Caki2 (cell line): ENCODE measurements around the gene BDKRB1. TPM values are rescaled to one million over a fixed set of nuclear protein-coding genes. Genes with fewer than 3 reads are reported as not detected.

Source experiments
- DNase-seq: peaks from one replicate; pipeline ENCODE4 v3.0.0-alpha.2; 2015; ENCODE audit warnings: low read depth
- in situ Hi-C: cut with HindIII; loops from 2 replicates; pipeline ENCODE4 v1.10.0; 2016; ENCODE audit warnings: low sequenced_read_pairs, low pct_unique_long_range_greater_than_20kb, mixed read lengths
- total RNA-seq: library from RNA; depleted of rRNA; stranded (reverse); fragments of >200 nt; shearing (Covaris generic); gene quantifications from 2 replicates; pipeline ENCODE4 v1.2.3, GENCODE V29; 2014; ENCODE audit warnings: low replicate concordance

The BDKRB1 gene
- total RNA-seq, 1 experiment from 2014 or later: not detected

DNA sequence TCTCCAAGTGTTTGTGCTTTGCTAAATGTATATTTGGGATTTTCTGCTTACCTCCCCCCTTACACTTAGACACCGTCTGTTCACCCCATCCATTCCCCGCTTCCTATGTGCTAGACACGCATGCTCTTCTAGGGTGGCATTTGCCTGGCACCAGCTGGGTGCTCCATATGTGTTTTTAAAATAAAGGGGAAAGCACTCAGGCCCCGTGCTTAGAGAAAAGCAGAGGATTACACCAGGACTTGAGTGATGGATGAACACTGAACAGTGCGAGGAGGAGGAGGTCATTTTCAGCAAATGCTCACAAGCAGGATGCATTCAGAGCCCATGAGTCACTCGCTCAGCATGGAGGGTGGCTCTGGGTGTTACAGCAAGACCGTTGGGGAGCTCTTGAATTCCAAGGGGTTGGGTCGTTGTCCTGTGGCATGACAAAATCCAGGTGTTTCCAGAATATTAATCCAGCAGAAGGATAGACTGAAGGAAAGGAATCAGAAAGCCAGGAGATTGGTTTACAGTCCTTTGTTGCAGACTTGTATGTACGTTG is 2.9 kb upstream of the BDKRB1 start:
- in situ Hi-C loops: no loop called here
- peak; percentile 26 for DNase-seq

DNA sequence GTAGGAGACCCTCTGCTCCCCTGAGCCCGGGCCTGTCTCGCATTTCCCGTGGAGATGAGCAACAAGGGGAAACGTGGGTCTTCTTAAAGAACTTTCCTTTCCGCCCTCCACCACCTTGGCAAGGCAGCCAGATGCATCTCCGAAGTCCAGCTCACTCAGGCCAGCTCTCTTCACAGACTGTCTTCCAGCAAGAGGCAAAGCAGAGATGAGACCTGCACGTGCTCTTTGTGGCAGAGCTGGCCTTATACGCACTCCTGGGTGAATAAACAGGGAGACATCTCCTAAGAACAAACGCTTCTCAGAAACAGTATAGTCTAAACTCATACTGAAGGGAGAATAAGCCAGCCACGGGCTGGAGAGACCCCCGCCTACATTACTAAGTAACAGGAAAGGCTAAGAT is 1.3 kb upstream of the BDKRB1 start:
- no peak for DNase-seq
- in situ Hi-C loops: no loop called here

DNA sequence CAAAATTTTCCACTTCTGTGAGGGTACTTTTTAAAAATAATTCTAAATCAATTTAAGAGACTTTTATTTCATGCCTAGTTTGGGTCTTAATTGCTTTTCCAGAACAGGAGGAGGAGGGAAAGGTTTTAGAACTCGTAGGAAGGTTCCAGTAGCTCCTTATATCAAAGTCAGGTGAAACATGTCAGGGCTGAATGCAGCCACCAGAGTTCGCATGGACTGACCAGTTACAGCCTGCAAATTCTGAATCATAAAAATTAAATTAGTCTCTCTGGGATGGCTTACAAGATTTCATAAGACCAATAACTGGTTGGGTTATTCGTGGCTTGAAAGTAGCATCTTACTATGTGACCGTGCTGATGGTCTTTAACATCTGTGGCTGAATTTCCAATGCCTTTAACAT is 397 bp downstream of the BDKRB1 start:
- in situ Hi-C loops: no loop called here
- DNase-seq: no peak

DNA sequence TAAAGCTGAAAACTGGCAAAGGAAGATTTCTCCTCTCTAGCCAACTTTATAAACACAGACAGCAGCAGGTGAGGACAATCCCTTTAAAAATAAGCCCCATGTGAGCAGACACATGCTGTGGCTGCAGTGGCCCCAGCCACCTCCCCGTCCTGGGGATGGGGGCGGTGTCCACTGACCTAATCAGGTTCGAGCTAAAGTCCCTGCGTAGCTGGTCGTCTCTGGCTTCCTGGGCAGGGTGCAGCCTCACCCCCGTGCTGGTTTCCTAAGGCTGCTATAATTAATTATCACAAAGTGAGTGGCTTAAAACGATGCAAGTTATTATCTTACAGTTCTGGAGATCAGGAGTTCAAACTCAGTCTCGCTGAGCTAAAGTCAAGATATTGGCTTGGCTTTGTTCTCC is 1.0 kb downstream of the BDKRB1 start:
- DNase-seq: no peak
- in situ Hi-C loops: no loop called here

- in situ Hi-C loops: no loop called here
- no peak for DNase-seq
Measured at GRCh38 chr14:96257900-96258299, 1.9 kb downstream of the BDKRB1 start.

GRCh38 chr14:96260341-96260821 is 4.4 kb downstream of the BDKRB1 start:
- in situ Hi-C loops: no loop called here
- DNase-seq: no peak

DNA sequence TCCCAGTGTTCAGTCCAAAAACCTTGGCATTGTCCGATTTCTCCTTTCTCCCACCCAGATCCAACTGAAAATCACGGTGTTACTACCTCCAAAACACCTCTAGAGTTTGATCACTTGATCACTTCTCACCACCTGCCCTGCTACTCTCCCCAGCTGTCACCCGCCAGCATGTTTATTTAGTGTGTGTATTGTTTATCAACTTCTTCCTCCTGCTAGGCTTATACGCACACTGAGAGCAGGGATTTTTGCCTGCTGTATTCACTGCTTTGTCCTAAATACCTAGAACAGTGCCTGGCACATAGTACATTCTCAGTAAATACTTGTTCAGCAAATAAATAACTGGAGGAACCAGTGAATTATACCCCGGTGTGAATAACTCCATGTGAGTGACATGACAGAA is 5.0 kb downstream of the BDKRB1 start:
- DNase-seq: no peak

GRCh38 chr14:96261772-96262655 is 6.0 kb downstream of the BDKRB1 start:
- in situ Hi-C loops: no loop called here
- no peak for DNase-seq

More for the DNA sequence above, 5.0 kb downstream of the BDKRB1 start:
- in situ Hi-C loops: no loop called here

GRCh38 chr14:96263347-96264199 is 7.6 kb downstream of the BDKRB1 start:
- no peak for DNase-seq
- in situ Hi-C loops: no loop called here

GRCh38 chr14:96264200-96264553 is 8.2 kb downstream of the BDKRB1 start:
- DNase-seq: no peak
- in situ Hi-C loops: no loop called here

GRCh38 chr14:96264853-96265252 is 8.8 kb downstream of the BDKRB1 start:
- DNase-seq: no peak
- in situ Hi-C loops: no loop called here

- no peak for DNase-seq
- in situ Hi-C loops: no loop called here
Measured at GRCh38 chr14:96265383-96266095, 9.5 kb downstream of the BDKRB1 start.

GRCh38 chr14:96267336-96267735 is 11.3 kb downstream of the BDKRB1 start:
- in situ Hi-C loops: no loop called here

GRCh38 chr14:96267916-96268315 is 11.9 kb downstream of the BDKRB1 start:
- no peak for DNase-seq
- in situ Hi-C loops: no loop called here

More at GRCh38 chr14:96267336-96267735, 11.3 kb downstream of the BDKRB1 start:
- no peak for DNase-seq

DNA sequence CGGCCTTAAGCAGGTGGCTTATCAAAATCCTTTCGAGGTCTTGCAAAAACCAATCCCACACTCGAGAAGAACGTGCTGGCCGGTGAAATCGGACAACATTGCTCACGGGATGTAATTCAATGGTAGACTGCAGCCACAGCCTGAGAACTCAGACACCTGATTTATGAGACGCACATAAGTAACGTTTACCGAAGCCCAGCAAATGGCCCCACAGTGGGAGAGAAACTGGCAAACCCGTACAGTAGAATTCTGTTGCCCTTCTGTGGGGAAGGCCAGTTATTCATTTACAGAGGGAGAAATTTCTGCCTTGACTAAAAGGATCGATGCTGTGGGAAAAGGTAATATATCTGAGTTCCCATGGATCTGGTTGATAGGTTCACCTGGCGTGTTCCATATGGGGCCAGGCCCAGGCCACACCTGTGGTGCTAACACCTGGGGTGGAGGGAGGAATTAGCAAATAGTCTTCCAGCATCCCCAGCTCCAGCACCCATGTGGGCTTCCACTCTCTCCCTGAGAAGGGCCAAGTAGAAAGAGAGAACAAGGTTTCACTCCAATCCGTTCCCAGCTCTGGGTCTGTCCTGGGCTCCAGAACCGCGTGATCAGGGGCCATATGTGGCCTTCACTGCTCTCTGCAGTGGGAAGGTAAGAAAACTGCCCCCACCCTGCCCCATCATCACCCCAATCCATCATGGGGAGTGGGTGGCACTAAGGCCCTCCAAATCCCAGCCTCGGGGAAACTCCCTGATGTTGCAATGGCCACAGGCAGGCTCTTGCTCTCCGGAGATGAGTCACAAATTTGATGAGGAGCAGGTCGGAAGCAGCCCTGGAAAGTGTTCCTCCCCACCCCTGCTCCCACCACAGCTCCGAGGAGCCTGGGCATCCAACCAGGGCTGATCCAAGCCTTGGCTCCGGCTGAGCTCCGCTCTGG is 12.7 kb downstream of the BDKRB1 start:
- in situ Hi-C loops: no loop called here
- DNase-seq: peak; percentile 71

GRCh38 chr14:96269359-96269710 is 13.3 kb downstream of the BDKRB1 start:
- in situ Hi-C loops: no loop called here
- DNase-seq: no peak

DNA sequence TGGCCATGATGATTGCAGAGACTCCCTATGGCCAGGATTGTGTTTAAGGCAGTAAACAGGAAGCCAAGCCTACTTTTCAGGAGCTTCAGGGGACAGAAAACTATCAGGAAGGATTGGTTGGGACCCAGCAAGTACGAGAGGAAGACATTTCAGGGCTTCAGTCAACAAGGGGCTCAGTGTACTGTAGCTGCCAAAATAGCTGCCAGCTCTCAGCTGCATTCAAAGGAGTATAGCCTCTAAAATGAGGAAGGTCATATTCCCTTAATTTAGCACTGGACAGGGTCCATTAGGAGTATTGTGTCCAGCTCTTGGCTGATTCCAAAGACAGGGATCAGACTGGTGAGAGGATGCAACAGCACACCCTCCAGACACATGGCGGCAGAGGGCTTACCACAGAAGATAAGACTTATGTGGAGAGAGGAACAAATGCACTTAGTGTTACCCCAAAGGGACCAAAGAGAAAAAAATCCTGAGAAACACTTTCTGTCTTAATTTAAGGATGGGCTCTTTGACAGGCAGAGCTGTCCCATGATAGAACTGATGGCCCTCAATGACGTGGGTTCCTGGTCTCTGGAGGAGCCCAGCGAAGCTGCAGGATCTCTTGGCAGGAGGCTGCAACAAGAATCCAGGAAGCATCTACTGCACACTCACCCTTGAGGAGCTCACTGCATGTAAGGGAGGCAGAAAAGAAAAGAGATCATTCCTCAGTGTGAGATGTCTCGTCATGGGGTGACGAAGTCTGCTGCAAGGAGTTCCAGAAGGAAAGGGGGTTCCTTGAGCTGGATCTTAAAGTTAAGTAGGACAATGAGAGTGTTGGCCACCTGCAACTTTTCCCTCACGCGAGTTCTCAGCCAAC is 14.8 kb downstream of the BDKRB1 start:
- DNase-seq: no peak
- in situ Hi-C loops: no loop called here
